ENCODE measurements around the gene SLC10A3.
"Not testable (repeated sequence)": the region's sequence is repeated elsewhere in the genome, so short reads cannot be mapped to it uniquely, and the experiment has no call there.

The SLC10A3 gene

GRCh38 chrX:154508384-154508745 lies 17.9 kb upstream of the SLC10A3 start:
- DNase-seq, result no peak

- no peak for DNase-seq
These were observed 17.4 kb upstream of the SLC10A3 start for GRCh38 chrX:154507673-154508383.

GRCh38 chrX:154506483-154507332 lies 16.3 kb upstream of the SLC10A3 start:
- DNase-seq, result no peak

- DNase-seq, result peak; percentile 1
These were observed 15.3 kb upstream of the SLC10A3 start for GRCh38 chrX:154505734-154506133.

- DNase-seq, result no peak
These were observed 12.6 kb upstream of the SLC10A3 start for GRCh38 chrX:154502989-154503388.

GRCh38 chrX:154502098-154502497 lies 11.7 kb upstream of the SLC10A3 start:
- no peak for DNase-seq

GRCh38 chrX:154501423-154501822 lies 11.0 kb upstream of the SLC10A3 start:
- DNase-seq, result not testable (repeated sequence)

- DNase-seq, result not testable (repeated sequence)
These were observed 6.2 kb upstream of the SLC10A3 start for GRCh38 chrX:154496591-154497137.

- DNase-seq, result no peak
These were observed 5.1 kb upstream of the SLC10A3 start for GRCh38 chrX:154495472-154495922.

- no peak for DNase-seq
These were observed 4.3 kb upstream of the SLC10A3 start for GRCh38 chrX:154494715-154495114.

GRCh38 chrX:154490021-154490413 lies 412 bp downstream of the SLC10A3 start:
- DNase-seq, result no peak

- DNase-seq, result no peak
These were observed 1.2 kb downstream of the SLC10A3 start for GRCh38 chrX:154489182-154489581.

GRCh38 chrX:154488336-154489075 lies 1.9 kb downstream of the SLC10A3 start:
- DNase-seq, result no peak

GRCh38 chrX:154487518-154488290 lies 2.7 kb downstream of the SLC10A3 start:
- no peak for DNase-seq

GRCh38 chrX:154486396-154487207 lies 3.8 kb downstream of the SLC10A3 start, which contains the start of gene UBL4A:
TSS of gene UBL4A (minus strand) at chrX:154486615. CDS start at chrX:154486584, 31 bp downstream.
- DNase-seq, result no peak

GRCh38 chrX:154486052-154486395 lies 4.4 kb downstream of the SLC10A3 start:
- DNase-seq, result no peak

- no peak for DNase-seq
These were observed 5.0 kb downstream of the SLC10A3 start for GRCh38 chrX:154485150-154486051.

GRCh38 chrX:154484255-154485149 lies 5.9 kb downstream of the SLC10A3 start:
- no peak for DNase-seq

- DNase-seq, result no peak
These were observed 7.1 kb downstream of the SLC10A3 start for GRCh38 chrX:154483325-154483724.

Measured in amniotic stem cell (primary cell).